K562 (cell line): ENCODE data around the gene ABCG2. TPM values are rescaled to one million over a fixed set of nuclear protein-coding genes. Genes with fewer than 3 reads are reported as not detected.

ENCODE experiments used
- KAT7 ChIP-seq: sonication (generic); formaldehyde crosslinking; IDR thresholded peaks from 2 replicates; pipeline ENCODE4 v1.8.0; 2022; ENCODE audit warnings: missing genetic modification reagents, mild to moderate bottlenecking, borderline replicate concordance
- NR0B1 ChIP-seq: fragments of 450-650 bp; IDR thresholded peaks from one replicate; pipeline ENCODE4 v1.6.1; 2018; ENCODE audit warnings: mild to moderate bottlenecking, moderate library complexity; ENCODE audit not compliant: partially characterized antibody
- TGIF2 ChIP-seq: sonication (generic); formaldehyde crosslinking; IDR thresholded peaks from 2 replicates; pipeline ENCODE4 v1.8.1; 2022; ENCODE audit warnings: mild to moderate bottlenecking, missing genetic modification reagents, moderate library complexity
- ZNF318 ChIP-seq, 2 experiments: fragments of 450-650 bp; IDR thresholded peaks; 2 replicates each; pipeline ENCODE4 v1.6.1; 2016; ENCODE audit warnings: mild to moderate bottlenecking in 2 of 2, borderline replicate concordance in 1 of 2, low read depth in 1 of 2, moderate library complexity in 1 of 2
- polyA plus RNA-seq, 8 experiments: library from polyadenylated mRNA; depleted of rRNA in 4 of 8; stranded (reverse) in 5 of 8; unstranded in 3 of 8; fragments of >200 nt; fragmentation: Nextera tagmentation in 2 of 8; fragmentation: Illumina TruSeq in 1 of 8; extraction: Ambion mirVana in 2 of 8; extraction: Trizol in 1 of 8; gene quantifications; 2 replicates each; pipeline versions ENCODE4 v1.2.1 to v1.2.3, GENCODE V29; 2011 to 2014; ENCODE audit warnings: inconsistent platforms in 1 of 8, missing spikeins in 1 of 8
- total RNA-seq, 7 experiments: library from RNA; depleted of rRNA in 6 of 7; stranded (reverse); fragments of >200 nt in 6 of 7; fragmentation: Illumina TruSeq in 2 of 7; extraction: Trizol in 2 of 7; gene quantifications; 2 replicates each; pipeline versions ENCODE4 v1.2.1 to v1.2.3, GENCODE V29; 2011 to 2021; ENCODE audit warnings: low replicate concordance in 1 of 7

Gene ABCG2
- total and polyA plus RNA-seq, 9 of the 15 experiments (the other 6 are each of a cell fraction or from before 2014, with no cell fraction given), result 0.01 to 0.36 (median 0.11) TPM; not detected in 4

GRCh38 chr4:88060431-88060830 is 98.0 kb downstream of the ABCG2 start (continued):
- TF ChIP-seq ZNF318 (IDR thresholded peaks at IDR 0.05; ENCODE audit: borderline replicate concordance in 1 of 2, low read depth in 1 of 2), result no peak
- TF ChIP-seq NR0B1, result no peak
- TF ChIP-seq TGIF2 (CRISPR knock-in tag), result no peak
- no peak for TF ChIP-seq KAT7 (CRISPR knock-in tag)
